Right atrium auricular region (tissue), 2 donors: ENCODE data around the gene VPS9D1. TPM values are rescaled to one million over a fixed set of nuclear protein-coding genes. Genes with fewer than 3 reads are reported as not detected.

Experiments used
- DNase-seq: peaks from one replicate; pipeline ENCODE4 v3.0.0-alpha.2; 2019; ENCODE audit warnings: low spot score
- H3K27ac ChIP-seq, 2 donors: fragments of 200-600 bp; sonication (generic); 1 replicate in 1 of 2; 2 replicates in 1 of 2; pipeline ENCODE4 v1.5.1; 2016 to 2019
- H3K27me3 ChIP-seq, 2 donors: fragments of 200-600 bp; sonication (generic); one replicate each; pipeline versions ENCODE4 v1.5.1 to v1.6.0; 2017 to 2019
- H3K36me3 ChIP-seq: fragments of 200-600 bp; sonication (generic); one replicate; pipeline ENCODE4 v1.5.1; 2016
- H3K4me1 ChIP-seq, 2 donors: fragments of 200-600 bp; sonication (generic); one replicate each; pipeline versions ENCODE4 v1.5.1 to v1.6.0; 2017 to 2019
- H3K4me3 ChIP-seq, 2 donors: fragments of 200-600 bp; sonication (generic); 1 replicate in 1 of 2; 2 replicates in 1 of 2; pipeline ENCODE4 v1.5.1; 2017 to 2019; ENCODE audit warnings: mild to moderate bottlenecking in 1 of 2, moderate library complexity in 1 of 2
- H3K9me3 ChIP-seq, 2 donors: fragments of 200-600 bp; sonication (generic); one replicate each; pipeline ENCODE4 v1.5.1; 2019
- total RNA-seq, 2 donors: library from RNA; depleted of rRNA; stranded (reverse); fragments of >200 nt; gene quantifications; one replicate each; pipeline ENCODE4 v1.1.0, GENCODE V29; 2016
- TF ChIP-seq, protein P1 (sequence below), 2 donors: fragments of 200-600 bp; sonication (generic); IDR thresholded peaks; one replicate each; pipeline ENCODE4 v1.5.1; 2019; ENCODE audit warnings: antibody characterized with exemption in 2 of 2

VPS9D1 gene
- total RNA-seq, 2 donors from 2014 or later: 7.3 to 11.3 TPM

DNA sequence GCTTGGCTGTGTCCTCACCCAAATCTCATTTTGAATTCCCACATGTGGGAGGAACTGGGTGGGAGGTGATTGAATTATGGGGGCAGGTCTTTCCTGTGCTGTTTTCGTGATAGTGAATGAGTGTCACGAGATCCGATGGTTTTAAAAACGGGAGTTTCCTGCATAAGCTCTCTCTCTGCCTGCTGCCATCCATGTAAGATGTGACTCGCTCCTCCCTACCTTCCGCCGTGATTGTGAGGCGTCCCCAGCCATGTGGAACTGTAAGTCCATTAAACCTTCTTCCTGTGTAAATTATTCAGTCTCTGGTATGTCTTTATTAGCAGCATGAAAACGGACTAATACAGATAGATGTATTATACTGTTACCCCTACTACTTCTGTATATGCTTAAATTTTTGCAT is 59.5 kb downstream of the VPS9D1 start:
- Histone ChIP-seq H3K27ac (no peak overlapping the region), H3K4me1 (peaks cover 0 to 22% of the 10 kb centered on the region in 2 donors), H3K4me3 (no peak overlapping the region), H3K9me3 (no peaks in the 10 kb centered on the region), H3K36me3 (no peaks in the 10 kb centered on the region), H3K27me3 (no peaks in the 10 kb centered on the region)
- DNase-seq: no peak
- TF ChIP-seq, protein P1, sequence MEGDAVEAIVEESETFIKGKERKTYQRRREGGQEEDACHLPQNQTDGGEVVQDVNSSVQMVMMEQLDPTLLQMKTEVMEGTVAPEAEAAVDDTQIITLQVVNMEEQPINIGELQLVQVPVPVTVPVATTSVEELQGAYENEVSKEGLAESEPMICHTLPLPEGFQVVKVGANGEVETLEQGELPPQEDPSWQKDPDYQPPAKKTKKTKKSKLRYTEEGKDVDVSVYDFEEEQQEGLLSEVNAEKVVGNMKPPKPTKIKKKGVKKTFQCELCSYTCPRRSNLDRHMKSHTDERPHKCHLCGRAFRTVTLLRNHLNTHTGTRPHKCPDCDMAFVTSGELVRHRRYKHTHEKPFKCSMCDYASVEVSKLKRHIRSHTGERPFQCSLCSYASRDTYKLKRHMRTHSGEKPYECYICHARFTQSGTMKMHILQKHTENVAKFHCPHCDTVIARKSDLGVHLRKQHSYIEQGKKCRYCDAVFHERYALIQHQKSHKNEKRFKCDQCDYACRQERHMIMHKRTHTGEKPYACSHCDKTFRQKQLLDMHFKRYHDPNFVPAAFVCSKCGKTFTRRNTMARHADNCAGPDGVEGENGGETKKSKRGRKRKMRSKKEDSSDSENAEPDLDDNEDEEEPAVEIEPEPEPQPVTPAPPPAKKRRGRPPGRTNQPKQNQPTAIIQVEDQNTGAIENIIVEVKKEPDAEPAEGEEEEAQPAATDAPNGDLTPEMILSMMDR (IDR thresholded peaks at IDR 0.05): no peak

DNA sequence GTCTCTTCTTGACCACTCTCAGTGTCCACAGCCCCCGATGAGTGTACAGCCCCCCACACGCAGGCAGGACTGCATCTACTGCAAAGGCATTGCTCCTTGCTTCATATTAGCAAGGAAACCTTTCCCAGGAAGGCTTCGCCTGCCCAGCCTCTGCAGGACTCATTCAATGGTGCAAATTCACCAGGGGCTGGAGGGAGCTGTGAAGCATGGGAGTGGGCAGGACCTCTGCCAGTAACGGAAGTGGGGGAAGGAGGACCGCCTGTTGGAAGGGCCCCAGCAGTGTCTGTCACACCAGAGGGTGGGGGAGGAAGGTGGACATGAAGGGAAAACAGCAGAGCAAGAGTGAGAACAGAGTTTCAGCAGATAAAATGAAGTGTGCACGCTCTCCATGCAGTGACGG is 60.6 kb downstream of the VPS9D1 start:
- H3K9me3 ChIP-seq: no peaks in the 10 kb centered on the region
- H3K36me3 ChIP-seq: no peaks in the 10 kb centered on the region
- peaks cover 0 to 24% of the 10 kb centered on the region in 2 donors for H3K4me1 ChIP-seq

DNA sequence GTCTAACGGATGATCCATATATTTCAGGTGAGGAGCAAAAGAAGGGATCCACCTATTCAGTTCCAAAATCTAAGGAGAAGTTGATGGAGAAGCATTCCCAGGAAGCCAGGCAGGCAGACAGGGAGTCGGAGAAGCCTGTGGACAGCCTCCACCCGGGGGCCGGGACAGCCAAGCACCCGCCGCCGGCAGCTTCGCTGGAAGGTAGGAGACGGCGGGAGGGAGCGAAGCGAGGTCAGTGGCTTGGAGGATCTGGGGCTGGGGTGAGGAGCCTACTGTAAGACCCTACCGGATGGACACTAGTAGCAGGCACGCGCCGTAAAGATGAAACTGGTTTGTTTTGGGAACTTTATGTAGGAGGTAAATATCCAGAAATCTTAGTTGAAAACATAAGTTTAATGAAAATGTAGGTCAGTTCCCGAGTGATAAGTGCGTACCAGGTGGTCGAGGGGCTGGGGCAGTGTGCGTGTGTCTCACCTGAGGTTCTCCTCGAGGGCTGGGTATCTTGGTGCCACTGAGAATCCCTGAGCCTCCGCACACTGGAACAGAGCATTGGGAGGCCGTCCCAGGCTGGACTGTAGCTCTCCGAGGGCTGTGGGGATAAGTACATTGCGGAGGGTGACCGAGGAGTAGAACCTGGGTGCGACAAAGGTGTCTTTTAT is 62.3 kb downstream of the VPS9D1 start:
- peak overlapping the region; percentile 86 for H3K27ac ChIP-seq
- H3K27me3 ChIP-seq: no peaks in the 10 kb centered on the region
- H3K9me3 ChIP-seq: no peaks in the 10 kb centered on the region
- TF ChIP-seq, protein P1 (IDR thresholded peaks at IDR 0.05): no peak
- peak overlapping the region; percentile 84 to 99 for H3K4me3 ChIP-seq
- peaks cover 0 to 24% of the 10 kb centered on the region in 2 donors for H3K4me1 ChIP-seq
- H3K36me3 ChIP-seq: no peaks in the 10 kb centered on the region
- no peak for DNase-seq

More for the DNA sequence above, 60.6 kb downstream of the VPS9D1 start:
- H3K4me3 ChIP-seq: no peak overlapping the region
- H3K27me3 ChIP-seq: no peaks in the 10 kb centered on the region
- TF ChIP-seq, protein P1 (IDR thresholded peaks at IDR 0.05): no peak
- DNase-seq: no peak
- H3K27ac ChIP-seq: no peak overlapping the region

DNA sequence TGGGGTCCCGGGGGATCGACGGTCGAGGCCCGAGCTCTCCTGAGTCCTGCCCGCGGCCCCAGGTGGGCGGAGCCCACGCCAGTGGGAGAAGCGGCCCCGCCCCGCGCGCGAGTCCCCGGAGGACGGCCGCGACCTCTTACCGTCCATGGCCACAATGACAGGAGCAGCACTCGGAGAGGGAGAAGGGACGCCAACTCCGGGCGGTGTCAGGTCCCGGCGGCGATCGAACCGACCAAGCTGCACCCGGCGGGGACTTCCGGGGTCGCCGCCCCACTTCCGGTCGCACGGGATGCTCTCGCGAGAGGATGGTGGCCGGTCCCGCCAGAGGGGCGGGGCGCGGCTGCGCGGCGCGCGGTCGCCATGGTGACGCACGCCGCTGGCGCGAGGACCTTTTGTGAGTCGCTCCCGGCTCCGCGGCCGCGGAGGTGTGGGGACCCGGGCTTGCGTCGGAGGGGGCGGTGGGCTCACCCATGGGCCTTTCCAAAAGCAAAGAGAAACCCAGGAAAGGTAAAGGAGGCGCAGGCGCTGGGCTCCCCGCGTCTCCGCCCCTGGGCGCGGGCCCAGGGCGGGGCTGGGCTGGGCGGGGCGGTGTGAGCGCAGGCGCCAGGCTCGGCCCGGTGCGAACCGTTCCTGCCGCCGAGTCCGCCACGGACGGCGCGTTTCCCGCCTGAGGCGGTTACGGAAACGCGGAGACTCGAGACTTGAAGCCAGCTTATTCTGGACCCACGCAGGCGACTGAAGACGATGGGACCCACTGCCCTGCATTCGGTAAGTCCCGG is 63.1 kb downstream of the VPS9D1 start, which contains the start of the genes CHMP1A and SPATA33:
Gene CHMP1A (minus strand): TSS at position 267 of the 779 bp plus-strand sequence. CDS start 120 bp downstream, at position 147.
Gene SPATA33 (plus strand): TSS at position 395 of the 779 bp plus-strand sequence. CDS start 76 bp downstream, at position 471.
- H3K27ac ChIP-seq: peak within 1 kb of the TSS; percentile 86
- peak within 1 kb of the TSS; percentile 84 to 99 for H3K4me3 ChIP-seq
- no peaks in the 10 kb centered on the region for H3K27me3 ChIP-seq
- DNase-seq: peak; percentile 85
- TF ChIP-seq, protein P1 (IDR thresholded peaks at IDR 0.05): no peak
- H3K36me3 ChIP-seq: no peaks in the 10 kb centered on the region
- peaks cover 0 to 24% of the 10 kb centered on the region in 2 donors for H3K4me1 ChIP-seq
- no peaks in the 10 kb centered on the region for H3K9me3 ChIP-seq

Other genes starting within 250 kb of the VPS9D1 start
- gene ANKRD11, start 230.3 kb downstream of the VPS9D1 start, total RNA-seq: 10 to 100 TPM; 55.2 to 68.1 TPM
- gene SPG7, start 212.5 kb downstream of the VPS9D1 start, total RNA-seq: 100 to 1,000 TPM in 1 of 2 donors, 10 to 100 TPM in 1; 72.8 to 216 TPM
- gene RPL13, start 160.2 kb downstream of the VPS9D1 start, total RNA-seq: 1,000 to 10,000 TPM; 4,239 to 4,547 TPM
- gene CPNE7, start 145.1 kb downstream of the VPS9D1 start, total RNA-seq: not detected
- gene DPEP1, start 107.3 kb downstream of the VPS9D1 start, total RNA-seq: under 1 TPM in 1 of 2 donors, not detected in 1; 0.16 TPM
- gene CHMP1A, start 63.2 kb downstream of the VPS9D1 start, total RNA-seq: 10 to 100 TPM; 39.0 to 73.3 TPM
- 1 to 10 TPM; 1.1 to 2.2 TPM for gene SPATA33, start 63.1 kb downstream of the VPS9D1 start, total RNA-seq
- 10 to 100 TPM; 13.8 to 20.2 TPM for gene CDK10, start 34.2 kb downstream of the VPS9D1 start, total RNA-seq
- gene SPATA2L, start 19.2 kb downstream of the VPS9D1 start, total RNA-seq: 10 to 100 TPM in 1 of 2 donors, 1 to 10 TPM in 1; 5.9 to 12.7 TPM
- gene ZNF276, start 639 bp upstream of the VPS9D1 start, total RNA-seq: 10 to 100 TPM; 10.0 to 11.1 TPM
- 1 to 10 TPM in 1 of 2 donors, under 1 TPM in 1; 0.70 to 1.5 TPM for gene FANCA, start 95.7 kb upstream of the VPS9D1 start, total RNA-seq
- 1 to 10 TPM in 1 of 2 donors, under 1 TPM in 1; 0.90 to 1.8 TPM for gene SPIRE2, start 107.6 kb upstream of the VPS9D1 start, total RNA-seq
- gene TCF25, start 152.7 kb upstream of the VPS9D1 start, total RNA-seq: 100 to 1,000 TPM in 1 of 2 donors, 10 to 100 TPM in 1; 91.8 to 108 TPM
- gene MC1R, start 198.0 kb upstream of the VPS9D1 start, total RNA-seq: 1 to 10 TPM in 1 of 2 donors, under 1 TPM in 1; 0.63 to 1.8 TPM
- gene TUBB3, start 202.4 kb upstream of the VPS9D1 start, total RNA-seq: 1 to 10 TPM; 2.2 to 6.4 TPM
- gene DEF8, start 227.9 kb upstream of the VPS9D1 start, total RNA-seq: 10 to 100 TPM; 50.1 to 69.8 TPM